Right ventricle myocardium inferior (tissue), 1 donor: ENCODE data around the gene CPA1. TPM values are rescaled to one million over a fixed set of nuclear protein-coding genes. Genes with fewer than 3 reads are reported as not detected.

Source experiments
- total RNA-seq: library from RNA; stranded (reverse); fragmentation: NEBNext Ultra II Directional; extraction: Animal tissue kit (Norgen Biotek cat#: 25700); gene quantifications from one replicate; pipeline ENCODE4 v1.2.1, GENCODE V29; 2021
- donor health status: DM: no; HTN: yes; CAD: no; lungs with severe emphysema.

The CPA1 gene
- total RNA-seq, 1 donor from 2014 or later, result not detected

Other genes with a start within 250 kb of the CPA1 start
- 8.6 TPM for gene TMEM209, start 175.1 kb upstream of the CPA1 start, total RNA-seq
- gene SSMEM1, start 172.6 kb upstream of the CPA1 start, total RNA-seq, result not detected
- gene CPA2, start 113.6 kb upstream of the CPA1 start, total RNA-seq, result not detected
- gene CPA4, start 87.3 kb upstream of the CPA1 start, total RNA-seq, result not detected
- gene CPA5, start 35.7 kb upstream of the CPA1 start, total RNA-seq, result not detected
- gene CEP41, start 60.5 kb downstream of the CPA1 start, total RNA-seq, result 3.8 TPM
- 10.7 TPM for gene MEST, start 111.6 kb downstream of the CPA1 start, total RNA-seq